ENCODE data around the gene DDX25. TPM values are rescaled to one million over a fixed set of nuclear protein-coding genes. Genes with fewer than 3 reads are reported as not detected.

DDX25 gene
- total and polyA plus RNA-seq, 2 of the 8 experiments (the other 6 are each of a cell fraction or from before 2014, with no cell fraction given), result 17.6 to 17.9 TPM

- no peak overlapping the region for H3K27ac ChIP-seq (ENCODE audit: low read depth, low read length)
- H3K23ac ChIP-seq (ENCODE audit: insufficient read length), result no peak overlapping the region
- no peak overlapping the region; the same call in 1 of the 2 replicates for H2BK12ac ChIP-seq (ENCODE audit: low read depth, low read length)
- peak in 1 of 2 experiments; percentile 39 for DNase-seq (ENCODE audit: low read depth in 1 of 2, low spot score in 2 of 2)
- H3K4me3 ChIP-seq (ENCODE audit: extremely low read depth in 1 of 4, insufficient read depth in 2 of 4, low read depth in 3 of 4, low read length in 4 of 4), result no peak overlapping the region
- no peaks in the 10 kb centered on the region for H4K20me1 ChIP-seq (replicated peaks in 1 of 2; ENCODE audit: control insufficient read depth in 1 of 2, insufficient read depth in 2 of 2, low read length in 2 of 2)
- H2BK120ac ChIP-seq (replicated peaks; ENCODE audit: low read depth, low read length), result no peak overlapping the region
- no peak overlapping the region; the same call in 1 of the 2 replicates for H4K8ac ChIP-seq (ENCODE audit: extremely low read depth, insufficient read depth, low read length)
- H3K56ac ChIP-seq (replicated peaks; ENCODE audit: insufficient read length, low read depth, low read length), result no peak overlapping the region
- ChIA-PET CTCF (ENCODE audit: partially characterized antibody) (interaction anchor here (0.7 to 8.2 kb wide), 27 partner anchors 7 to 255 kb away, joined by 3 to 76 read pairs (median 6); partner anchors contain the start of gene CDON), POLR2A (ENCODE audit: partially characterized antibody) (interaction anchor here (0.8 to 1.7 kb wide), 5 partner anchors 8 to 119 kb away, joined by 3 to 6 read pairs (median 4); no protein-coding TSS in a partner anchor)
- H3K4ac ChIP-seq (replicated peaks; ENCODE audit: insufficient read length, low read depth, low read length), result no peak overlapping the region
- H2AFZ ChIP-seq (ENCODE audit: low read length), result no peak overlapping the region
- no peaks in the 10 kb centered on the region for H3K23me2 ChIP-seq (ENCODE audit: low read depth, low read length)
- no peaks in the 10 kb centered on the region for H3K9me3 ChIP-seq (ENCODE audit: insufficient read depth in 2 of 2, low read depth in 1 of 2, low read length in 1 of 2)
- H3K36me3 ChIP-seq (ENCODE audit: control insufficient read depth in 2 of 4, insufficient read depth in 4 of 4, low read length in 3 of 4), result no peaks in the 10 kb centered on the region
- H3K9ac ChIP-seq (replicated peaks in 1 of 4; ENCODE audit: extremely low read depth in 1 of 4, low read depth in 3 of 4, low read length in 3 of 4), result no peak overlapping the region
- H2BK5ac ChIP-seq (ENCODE audit: low read depth, low read length), result no peak overlapping the region
- 83% methylated on average over 12 of the region's 12 CpGs; no CpG with 5 or more reads in 1 of the 2 experiments for WGBS, 2 experiments (ENCODE audit: extremely low coverage in 1 of 2, insufficient coverage in 1 of 2, insufficient read length in 1 of 2, insufficient replicate concordance in 2 of 2, low coverage in 1 of 2, low lambda C conversion rate in 2 of 2, missing lambda C conversion rate in 1 of 2)
- no peak overlapping the region for H4K5ac ChIP-seq (ENCODE audit: insufficient read length, low read depth, low read length)
- no peak overlapping the region for H2AK5ac ChIP-seq (ENCODE audit: low read depth, low read length)
- H3K18ac ChIP-seq (ENCODE audit: extremely low read depth, low read length), result no peak overlapping the region
- H3K4me1 ChIP-seq (replicated peaks in 1 of 4; ENCODE audit: control insufficient read depth in 3 of 4, insufficient read depth in 4 of 4, low read length in 3 of 4), result peaks cover 7 to 11% (median 9%) of the 10 kb centered on the region in 4 experiments
- no peak overlapping the region for H3K4me2 ChIP-seq (ENCODE audit: insufficient read depth in 1 of 2, low read depth in 2 of 2, low read length in 2 of 2)
- no peaks in the 10 kb centered on the region for H3K79me2 ChIP-seq (ENCODE audit: control insufficient read depth in 1 of 2, insufficient read depth in 2 of 2, low read length in 2 of 2)
- no peak overlapping the region for H3K14ac ChIP-seq (ENCODE audit: insufficient read length)
- H2BK20ac ChIP-seq (ENCODE audit: low read length), result no peak overlapping the region
- no peak for FAIRE-seq
- no peak overlapping the region for H4K91ac ChIP-seq (replicated peaks; ENCODE audit: insufficient read length, low read length)
- no peaks in the 10 kb centered on the region for H3K27me3 ChIP-seq (replicated peaks in 1 of 4; ENCODE audit: control insufficient read depth in 3 of 4, extremely low read depth in 1 of 4, insufficient read depth in 3 of 4, low read length in 3 of 4)
- H2BK15ac ChIP-seq (ENCODE audit: low read length), result no peak overlapping the region
- H3K79me1 ChIP-seq (ENCODE audit: low read depth, low read length), result no peaks in the 10 kb centered on the region
- no peak for TF ChIP-seq TEAD4 (IDR thresholded peaks at IDR 0.05; ENCODE audit: low read depth, low read length)
- no peak for TF ChIP-seq GTF2F1 (IDR thresholded peaks at IDR 0.05; ENCODE audit: borderline replicate concordance, low read depth, low read length)
- no peak for TF ChIP-seq KDM4A (IDR thresholded peaks at IDR 0.05; ENCODE audit: low read depth, low read length, severe bottlenecking)
- no peak for TF ChIP-seq KDM1A (IDR thresholded peaks at IDR 0.05; ENCODE audit: borderline replicate concordance, low read length)
- TF ChIP-seq, protein P1, sequence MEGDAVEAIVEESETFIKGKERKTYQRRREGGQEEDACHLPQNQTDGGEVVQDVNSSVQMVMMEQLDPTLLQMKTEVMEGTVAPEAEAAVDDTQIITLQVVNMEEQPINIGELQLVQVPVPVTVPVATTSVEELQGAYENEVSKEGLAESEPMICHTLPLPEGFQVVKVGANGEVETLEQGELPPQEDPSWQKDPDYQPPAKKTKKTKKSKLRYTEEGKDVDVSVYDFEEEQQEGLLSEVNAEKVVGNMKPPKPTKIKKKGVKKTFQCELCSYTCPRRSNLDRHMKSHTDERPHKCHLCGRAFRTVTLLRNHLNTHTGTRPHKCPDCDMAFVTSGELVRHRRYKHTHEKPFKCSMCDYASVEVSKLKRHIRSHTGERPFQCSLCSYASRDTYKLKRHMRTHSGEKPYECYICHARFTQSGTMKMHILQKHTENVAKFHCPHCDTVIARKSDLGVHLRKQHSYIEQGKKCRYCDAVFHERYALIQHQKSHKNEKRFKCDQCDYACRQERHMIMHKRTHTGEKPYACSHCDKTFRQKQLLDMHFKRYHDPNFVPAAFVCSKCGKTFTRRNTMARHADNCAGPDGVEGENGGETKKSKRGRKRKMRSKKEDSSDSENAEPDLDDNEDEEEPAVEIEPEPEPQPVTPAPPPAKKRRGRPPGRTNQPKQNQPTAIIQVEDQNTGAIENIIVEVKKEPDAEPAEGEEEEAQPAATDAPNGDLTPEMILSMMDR (IDR thresholded peaks at IDR 0.05; ENCODE audit: control extremely low read depth in 1 of 3, insufficient read depth in 1 of 3, low read depth in 1 of 3, low read length in 3 of 3), result no peak
- no peak for TF ChIP-seq KDM5A (IDR thresholded peaks at IDR 0.05; ENCODE audit: low read length)
- TF ChIP-seq TAF7 (optimal IDR thresholded peaks at IDR 0.05; ENCODE audit: borderline replicate concordance, low read depth, low read length), result no peak
- no peak for TF ChIP-seq FOSL1 (IDR thresholded peaks at IDR 0.05; ENCODE audit: insufficient read depth, low read depth, low read length)
- no peak for TF ChIP-seq PHF8 (conservative IDR thresholded peaks at IDR 0.05; ENCODE audit: low read depth, low read length)
- no peak for TF ChIP-seq GABPA (IDR thresholded peaks at IDR 0.05; ENCODE audit: borderline replicate concordance, insufficient read depth, low read length)
Observed at GRCh38 chr11:125942771-125943428, 38.6 kb downstream of the DDX25 start.
